Hematopoietic multipotent progenitor cell treated with erythropoietin and hydrocortisone succinate and interleukin-3 and kit ligand, for 4 days (in vitro differentiated cells): Measurements from ENCODE around the gene CCDC196.

Experiments
- DNase-seq: peaks from one replicate; pipeline ENCODE4 v3.0.0-alpha.2; 2015

The CCDC196 gene, protein sequence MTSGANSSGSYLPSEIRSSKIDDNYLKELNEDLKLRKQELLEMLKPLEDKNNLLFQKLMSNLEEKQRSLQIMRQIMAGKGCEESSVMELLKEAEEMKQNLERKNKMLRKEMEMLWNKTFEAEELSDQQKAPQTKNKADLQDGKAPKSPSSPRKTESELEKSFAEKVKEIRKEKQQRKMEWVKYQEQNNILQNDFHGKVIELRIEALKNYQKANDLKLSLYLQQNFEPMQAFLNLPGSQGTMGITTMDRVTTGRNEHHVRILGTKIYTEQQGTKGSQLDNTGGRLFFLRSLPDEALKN

GRCh38 chr14:66485910-66486421 lies at the start of gene CCDC196:
Gene CCDC196 (plus strand): TSS chr14:66486371. CDS start chr14:66486503, 132 bp downstream.
- no peak for DNase-seq

DNA sequence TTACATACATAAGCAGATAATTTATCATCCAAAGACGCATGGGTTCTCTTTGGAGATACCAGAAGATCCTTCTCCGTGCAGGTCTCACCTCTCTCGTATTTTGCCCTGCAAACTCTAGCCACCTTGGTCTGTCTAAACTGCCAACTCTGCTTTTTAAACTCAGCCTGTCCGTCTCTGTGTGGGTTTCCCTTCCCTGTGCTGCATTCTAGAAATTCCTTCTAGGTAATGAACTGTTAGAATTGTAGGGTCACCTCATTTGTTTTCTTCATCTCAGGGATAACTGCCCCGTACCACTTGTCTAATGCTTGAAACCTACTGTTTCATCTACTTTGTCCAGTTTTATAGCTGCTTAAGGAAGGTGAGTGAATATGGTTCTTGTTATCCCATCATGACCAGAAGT lies 45.4 kb upstream of the CCDC196 start:
- no peak for DNase-seq

DNA sequence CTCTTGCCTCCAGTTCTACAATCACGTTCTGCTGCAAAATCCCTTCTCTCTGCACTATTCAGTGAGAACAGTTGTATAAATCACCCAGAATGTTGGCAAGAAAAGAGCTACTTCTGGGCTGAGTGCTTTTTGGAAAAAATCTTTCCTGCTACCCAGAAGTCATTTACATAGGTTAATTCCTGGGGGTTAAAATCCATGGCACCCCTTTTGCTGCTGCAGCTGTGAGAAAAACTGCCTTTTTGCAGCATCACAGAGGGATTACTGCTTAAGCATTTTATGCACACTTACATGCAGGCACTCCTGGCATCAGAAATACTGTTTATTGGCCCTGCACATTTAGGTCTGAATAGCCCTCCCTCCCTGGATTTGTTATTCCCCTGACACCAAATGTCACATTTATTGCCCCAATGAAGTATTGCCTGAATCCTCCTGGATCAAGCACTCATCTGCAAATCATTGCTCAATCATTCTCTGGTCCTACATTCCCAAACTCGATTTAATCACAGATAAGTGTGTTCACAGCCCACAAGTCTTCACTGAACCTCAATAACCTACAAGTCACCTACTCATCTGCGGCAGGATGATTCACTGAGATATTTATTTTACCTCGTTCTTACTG lies 43.1 kb upstream of the CCDC196 start:
- DNase-seq = no peak

GRCh38 chr14:66443785-66444184 lies 42.4 kb upstream of the CCDC196 start:
- DNase-seq = no peak

DNA sequence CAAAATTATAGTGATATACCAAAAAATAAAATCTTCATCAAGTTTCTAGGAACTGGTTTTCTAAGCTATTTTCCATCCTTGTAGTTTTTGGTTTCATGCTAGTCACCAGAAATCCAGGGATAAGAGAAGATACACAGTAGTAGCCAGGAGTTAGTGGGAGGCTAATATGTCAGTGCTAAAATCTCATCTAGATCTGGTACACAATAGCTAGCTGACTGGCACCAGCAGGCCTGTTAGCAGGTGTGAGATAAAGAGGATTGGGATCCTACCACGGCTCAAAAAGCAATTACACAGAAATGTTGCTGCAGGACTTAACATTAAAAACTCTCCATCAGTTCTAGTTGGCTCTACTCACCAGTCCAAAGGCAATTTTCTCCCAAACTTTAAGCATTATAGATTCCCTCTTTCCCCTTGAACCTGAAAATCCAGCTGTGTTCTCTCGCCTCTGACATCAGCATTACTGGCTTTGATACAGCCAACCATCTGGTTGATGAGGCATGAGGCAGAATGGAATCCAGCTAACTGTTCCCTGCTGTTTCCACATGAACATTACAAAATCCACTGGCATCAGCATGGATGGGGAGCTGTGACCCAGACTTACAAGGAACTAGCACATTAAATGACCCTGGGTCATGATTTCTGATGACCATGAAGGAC lies 41.8 kb upstream of the CCDC196 start:
- no peak for DNase-seq

DNA sequence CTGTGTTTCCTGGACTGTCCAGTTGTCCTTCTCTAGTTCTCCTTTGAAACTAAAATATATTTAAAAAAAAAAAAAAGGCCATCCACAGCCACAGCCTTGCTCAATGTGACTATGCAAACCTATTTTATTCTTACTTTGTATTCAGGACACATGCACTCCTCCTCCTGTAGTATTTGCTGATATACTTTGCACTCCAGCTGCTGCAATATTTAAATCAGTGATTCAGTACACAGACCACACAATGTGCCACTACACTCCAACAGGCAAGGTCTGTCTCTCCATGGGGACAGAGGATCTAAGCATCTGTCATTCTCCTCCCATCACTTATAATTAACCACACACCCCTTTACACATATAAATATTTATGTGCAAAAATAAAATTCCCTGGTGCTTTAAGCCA lies 40.2 kb upstream of the CCDC196 start:
- DNase-seq = no peak

GRCh38 chr14:66453469-66453868 lies 32.7 kb upstream of the CCDC196 start:
- DNase-seq = no peak

DNA sequence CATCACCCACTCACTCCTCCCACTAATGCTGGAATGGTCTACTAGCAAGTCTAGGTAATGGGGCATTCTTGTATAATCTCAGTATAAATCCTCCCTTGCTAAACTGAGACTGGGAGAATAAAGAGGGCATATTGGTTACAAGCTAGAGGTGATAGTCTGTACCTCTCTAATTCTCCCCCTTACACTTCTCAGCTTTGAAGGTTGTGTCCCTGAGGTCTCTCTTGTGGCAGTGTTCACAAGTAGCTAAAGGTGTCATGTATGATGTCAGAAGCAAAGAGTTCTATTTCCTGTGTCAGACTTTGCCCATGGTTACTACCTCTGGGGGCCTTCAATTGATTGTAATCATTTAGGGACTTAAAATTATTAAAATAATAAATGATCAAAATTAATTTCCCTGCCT lies 26.6 kb upstream of the CCDC196 start:
- DNase-seq = no peak

DNA sequence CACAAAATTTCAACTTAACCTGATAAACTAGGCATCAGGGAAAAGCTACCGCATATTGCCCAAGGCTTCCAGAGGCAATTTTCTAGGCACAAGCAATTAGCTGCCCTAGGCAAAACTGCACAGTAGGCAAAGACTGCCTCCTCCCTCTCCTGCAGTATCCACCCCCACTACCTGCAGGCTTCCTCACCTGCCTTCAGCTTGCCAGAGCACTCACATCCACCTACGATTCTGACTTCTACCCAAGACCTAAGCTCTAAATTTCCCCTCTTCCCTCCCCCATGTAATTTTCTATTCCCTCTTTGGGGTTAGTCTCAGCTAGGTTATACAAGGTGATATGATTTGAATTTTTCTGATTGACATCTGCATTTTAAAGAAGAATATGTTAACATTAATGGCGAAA lies 21.9 kb upstream of the CCDC196 start:
- no peak for DNase-seq

DNA sequence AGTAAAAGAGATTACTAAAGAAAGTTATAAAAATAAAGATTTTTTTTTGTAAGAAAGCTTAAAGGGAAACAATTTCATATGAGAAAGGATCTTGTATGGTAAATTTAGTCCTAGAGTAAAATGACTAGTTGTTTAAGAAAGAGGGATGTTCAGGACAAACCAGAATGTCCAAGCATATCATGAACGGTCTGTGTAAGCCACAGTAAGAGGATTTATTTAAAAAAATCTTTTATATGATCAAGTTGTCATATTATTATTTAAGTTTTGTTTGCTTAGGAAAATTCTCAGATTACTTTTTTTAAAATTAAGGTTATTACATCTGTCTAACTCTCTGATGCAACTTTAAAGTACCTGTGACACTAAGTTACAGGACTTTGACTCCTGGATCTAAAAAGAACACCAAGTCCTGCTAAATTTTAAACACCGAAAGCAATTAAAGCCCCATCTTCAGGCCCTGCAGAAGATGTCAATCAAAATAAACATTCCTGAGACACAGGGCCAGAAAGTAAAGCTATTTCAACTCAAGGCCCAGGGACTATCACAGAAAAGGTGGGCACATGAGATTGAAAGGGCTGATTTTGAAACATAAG lies 17.3 kb upstream of the CCDC196 start:
- DNase-seq = no peak

- no peak for DNase-seq
Measured at GRCh38 chr14:66471584-66471983, 14.6 kb upstream of the CCDC196 start.

DNA sequence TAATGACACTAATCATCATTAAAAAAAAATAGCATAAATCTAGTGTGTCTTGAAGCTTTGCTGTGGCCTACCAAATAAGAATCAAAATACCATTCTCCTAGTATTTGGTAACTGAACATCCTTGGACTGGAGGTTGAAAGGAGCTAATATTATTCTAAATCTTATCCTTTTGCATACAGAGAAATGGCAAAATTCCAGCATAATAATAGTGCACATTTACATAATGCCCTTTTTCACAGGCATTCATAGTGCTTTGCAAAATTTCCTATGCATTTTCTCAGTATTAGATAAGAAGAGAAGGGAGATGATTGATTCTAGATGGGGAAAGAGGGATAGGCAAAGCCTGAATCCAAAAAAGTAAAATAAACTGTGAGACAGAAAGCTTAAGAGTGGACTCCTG lies 13.9 kb upstream of the CCDC196 start:
- DNase-seq = no peak

GRCh38 chr14:66473223-66473622 lies 12.9 kb upstream of the CCDC196 start:
- no peak for DNase-seq

- DNase-seq = peak; percentile 73
Measured at GRCh38 chr14:66476964-66477363, 9.2 kb upstream of the CCDC196 start.

GRCh38 chr14:66477567-66477966 lies 8.6 kb upstream of the CCDC196 start:
- DNase-seq = peak; percentile 55

GRCh38 chr14:66482873-66483272 lies 3.3 kb upstream of the CCDC196 start:
- no peak for DNase-seq

DNA sequence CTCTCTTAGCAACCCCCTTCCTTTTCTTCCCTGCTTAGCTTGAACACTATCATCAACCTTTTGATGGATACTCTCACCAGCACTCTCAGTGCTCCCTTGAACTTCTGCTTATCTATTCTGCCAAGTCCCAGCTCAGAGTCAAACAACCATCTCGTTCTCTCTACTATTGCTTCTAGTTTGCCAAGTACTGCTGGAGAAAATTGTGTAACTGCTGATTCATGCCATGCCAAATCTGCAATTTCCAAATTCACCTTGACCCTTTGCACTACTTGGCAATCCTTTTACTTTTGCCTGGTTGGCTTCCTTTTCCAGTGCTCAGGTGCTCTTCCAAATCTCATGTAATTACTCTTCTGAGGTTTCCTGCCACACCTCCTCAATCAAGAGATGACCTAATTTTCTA lies 2.8 kb upstream of the CCDC196 start:
- DNase-seq = peak; percentile 25

DNA sequence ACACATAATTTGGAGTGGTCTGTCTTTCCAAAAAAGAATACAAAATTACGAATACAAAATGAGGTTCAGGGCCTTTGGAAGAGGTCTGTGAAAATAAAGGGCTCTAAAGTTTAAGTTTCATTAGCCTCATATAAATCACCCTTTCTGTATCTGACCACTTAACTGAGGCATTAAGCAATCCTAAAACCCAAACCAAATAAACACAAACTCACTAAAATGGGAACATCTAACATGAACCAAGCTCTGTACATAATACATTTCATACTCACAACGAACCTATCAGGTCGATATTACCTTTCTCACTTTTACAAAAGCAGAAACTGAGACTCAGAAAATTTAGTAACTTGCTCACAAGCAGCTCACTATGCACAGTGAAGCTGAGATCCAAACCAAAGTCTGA lies 1.1 kb upstream of the CCDC196 start:
- DNase-seq = no peak

GRCh38 chr14:66487164-66487563 lies 993 bp downstream of the CCDC196 start:
- peak; percentile 71 for DNase-seq

DNA sequence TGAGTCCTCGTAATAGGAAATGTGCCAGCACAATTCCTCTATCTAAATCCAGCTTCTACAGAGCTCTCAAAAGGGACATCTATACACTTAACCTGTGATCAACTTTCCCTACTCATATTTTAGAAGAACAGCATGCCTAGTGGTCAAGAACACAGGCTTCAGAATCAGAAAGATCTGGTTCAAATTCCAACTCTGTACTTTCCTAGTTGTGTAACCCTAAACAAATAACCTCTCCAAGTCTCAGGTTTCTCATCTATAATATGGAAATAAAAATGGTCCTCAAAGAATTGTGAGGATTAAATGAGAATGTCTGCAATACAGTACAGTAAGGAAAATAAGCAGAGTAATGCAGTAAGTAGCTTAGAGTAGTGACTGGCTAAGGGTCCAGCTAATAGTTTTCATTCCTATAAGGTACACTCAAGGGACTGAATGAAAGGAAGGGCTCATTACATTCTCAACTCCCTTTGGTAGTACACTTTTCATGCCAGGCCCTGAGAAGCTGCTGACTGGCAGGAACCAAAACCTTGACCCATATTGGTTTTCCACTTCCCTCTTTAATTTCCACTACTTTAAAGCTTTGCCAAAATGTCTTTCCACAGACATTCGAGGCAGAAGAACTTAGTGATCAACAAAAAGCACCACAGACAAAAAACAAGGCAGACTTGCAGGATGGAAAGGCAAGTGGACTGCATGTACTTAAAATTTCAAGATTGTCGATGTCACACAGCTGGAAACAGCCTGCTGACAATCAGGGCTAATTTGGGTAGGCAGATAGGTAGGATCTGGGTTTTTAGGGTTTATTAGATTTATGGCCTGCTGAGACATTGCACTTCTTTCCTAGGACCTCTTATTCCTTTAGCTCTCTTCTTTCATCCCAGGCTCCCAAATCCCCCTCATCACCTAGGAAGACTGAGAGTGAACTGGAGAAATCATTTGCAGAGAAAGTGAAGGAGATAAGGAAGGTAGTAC lies 4.3 kb downstream of the CCDC196 start:
- DNase-seq = no peak

- DNase-seq = no peak
Measured at GRCh38 chr14:66493750-66494149, 7.6 kb downstream of the CCDC196 start.
